SIG-M5 (cell line): ENCODE measurements around the gene TTLL7.

Experiments used
- DNase-seq: peaks from one replicate; lab custom pipeline; 2025; lab: John Stamatoyannopoulos, UW

Gene TTLL7

GRCh38 chr1:83818916-83819315 is 180.0 kb downstream of the TTLL7 start:
- DNase-seq: no peak

DNA sequence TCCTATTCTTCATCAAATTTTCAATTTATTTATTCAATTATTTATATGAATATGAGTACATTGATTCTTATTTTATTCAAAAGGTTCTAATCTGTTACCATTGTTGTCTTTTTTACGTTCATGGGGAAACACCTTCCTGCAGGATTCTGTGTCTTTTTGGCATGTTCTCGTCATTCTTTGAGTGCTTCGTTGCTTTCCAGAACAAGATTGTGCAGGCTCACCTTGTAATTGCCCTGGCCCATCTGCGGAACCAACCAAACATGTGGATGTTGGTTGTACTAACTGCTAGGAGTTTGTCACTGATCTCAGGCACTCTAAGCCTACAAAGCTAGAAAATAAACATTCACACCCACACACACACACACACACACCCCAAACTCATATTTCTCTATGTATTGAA is 182.1 kb downstream of the TTLL7 start:
- DNase-seq: no peak

- no peak for DNase-seq
Measured at GRCh38 chr1:83815330-83815729, 183.6 kb downstream of the TTLL7 start.
